H1 (cell line): Measurements from ENCODE around the gene RBM44. TPM values are rescaled to one million over a fixed set of nuclear protein-coding genes. Genes with fewer than 3 reads are reported as not detected.

Source experiments
- FOSL1 ChIP-seq: IDR thresholded peaks from 2 replicates; pipeline ENCODE4 v1.6.1; 2011; ENCODE audit warnings: mild to moderate bottlenecking, low read depth, low read length, moderate library complexity; ENCODE audit not compliant: insufficient read depth
- JUND ChIP-seq: IDR thresholded peaks from 2 replicates; pipeline ENCODE4 v1.6.1; 2011; ENCODE audit warnings: mild to moderate bottlenecking, improper control_type of control experiment, low read length
- NANOG ChIP-seq: IDR thresholded peaks from 2 replicates; pipeline ENCODE4 v1.6.1; 2011; ENCODE audit warnings: low read length, low read depth, mild to moderate bottlenecking, inconsistent platforms; ENCODE audit not compliant: insufficient read depth, poor library complexity, severe bottlenecking
- polyA plus RNA-seq, 7 experiments: library from polyadenylated mRNA; depleted of rRNA in 3 of 7; stranded (reverse) in 5 of 7; unstranded in 2 of 7; fragments of >200 nt in 5 of 7; fragments of 200-250 nt in 2 of 7; gene quantifications; 1 replicate in 5 of 7; 2 replicates in 1 of 7; 4 replicates in 1 of 7; pipeline versions ENCODE4 v1.2.1 to v1.2.3, GENCODE V29; 2011 to 2013; ENCODE audit warnings: missing spikeins in 2 of 7, mixed read lengths in 2 of 7
- total RNA-seq: library from RNA; stranded (reverse); fragmentation: NEBNext Ultra II Directional; extraction: Animal tissue kit (Norgen Biotek cat#: 25700); gene quantifications from 2 replicates; pipeline ENCODE4 v1.2.1, GENCODE V29; 2021

Gene RBM44
- total and polyA plus RNA-seq, 2 of the 8 experiments (the other 6 are each of a cell fraction or from before 2014, with no cell fraction given): 0.12 to 0.43 TPM

- no peak for TF ChIP-seq NANOG
- TF ChIP-seq JUND: no peak
- no peak for TF ChIP-seq FOSL1
- TF ChIP-seq, all 59 proteins: peak for 0
These were observed 465 bp downstream of the RBM44 start (continued) for GRCh38 chr2:237799060-237799428.
